ENCODE measurements around the gene PRPF6. TPM values are rescaled to one million over a fixed set of nuclear protein-coding genes. Genes with fewer than 3 reads are reported as not detected.
"Not testable (repeated sequence)": the region's sequence is repeated elsewhere in the genome, so short reads cannot be mapped to it uniquely, and the experiment has no call there.

Gene PRPF6
- total RNA-seq, 1 donor from 2014 or later: 54.8 TPM

GRCh38 chr20:63959699-63960075, 21.2 kb upstream of the PRPF6 start:
- DNase-seq (ENCODE audit: low read depth in 2 of 2): no peak

GRCh38 chr20:63960654-63961621, 20.0 kb upstream of the PRPF6 start:
- DNase-seq (ENCODE audit: low read depth in 2 of 2): not testable (repeated sequence)

DNA sequence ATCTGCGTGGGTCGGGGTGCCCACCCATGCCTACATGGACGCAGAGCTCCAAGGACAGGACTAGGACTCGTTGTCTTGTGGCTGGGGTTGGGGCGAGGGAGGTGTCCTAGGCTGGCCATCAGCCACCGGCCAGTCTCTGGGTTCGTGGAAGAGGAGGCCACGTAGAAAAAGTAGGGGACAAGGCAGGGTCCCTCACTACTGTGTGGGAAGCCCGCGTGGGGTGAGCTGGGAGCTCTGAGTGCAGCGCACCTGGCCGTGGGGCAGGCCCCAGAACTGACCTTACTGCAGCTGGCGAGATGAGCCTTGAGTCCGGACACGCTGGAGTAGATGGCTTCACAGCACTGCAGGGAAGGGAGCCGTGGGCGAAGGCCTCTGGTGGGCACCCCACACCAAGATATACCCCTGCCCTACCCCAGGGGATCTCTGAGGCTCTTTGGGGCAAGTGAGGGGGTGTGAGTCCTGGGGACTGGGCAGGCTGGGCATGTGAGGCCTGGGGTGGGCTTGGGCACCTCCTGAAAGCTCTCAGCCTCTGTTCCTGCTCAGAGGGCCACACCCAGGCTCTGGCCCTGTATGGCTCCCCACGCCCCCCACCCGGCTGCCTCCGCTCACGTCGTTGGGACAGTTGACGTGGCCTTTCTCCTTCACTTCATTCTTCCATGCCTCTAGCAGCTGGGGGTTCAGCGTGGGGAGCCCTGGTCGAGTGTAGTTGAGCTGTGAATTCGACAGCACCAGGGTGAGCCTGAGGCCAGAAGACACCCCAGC, 19.1 kb upstream of the PRPF6 start:
- DNase-seq (ENCODE audit: low read depth in 2 of 2): no peak

- no peak for DNase-seq (ENCODE audit: low read depth in 2 of 2)
Measured at GRCh38 chr20:63962426-63963347, 18.2 kb upstream of the PRPF6 start.

DNA sequence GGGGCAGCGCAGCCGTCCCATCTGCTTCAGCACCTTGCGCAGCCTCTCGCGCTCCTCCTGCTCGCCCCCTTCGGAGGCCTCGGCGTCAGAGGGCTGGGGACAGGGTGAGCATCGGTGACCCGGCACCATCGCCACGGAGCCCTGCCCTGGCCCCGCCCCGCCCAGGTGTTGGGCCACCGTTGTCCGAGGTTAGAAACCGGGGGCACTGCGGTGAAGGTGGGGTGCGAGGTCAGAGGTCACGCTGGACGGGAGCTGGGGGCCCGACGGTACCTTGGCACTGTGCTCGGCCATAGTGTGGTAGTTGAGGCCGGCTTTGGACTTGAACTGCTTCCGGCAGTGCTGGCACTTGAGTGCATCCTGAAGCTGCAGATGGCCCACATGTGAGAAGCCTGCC, 17.6 kb upstream of the PRPF6 start:
- DNase-seq (ENCODE audit: low read depth in 2 of 2): no peak

DNA sequence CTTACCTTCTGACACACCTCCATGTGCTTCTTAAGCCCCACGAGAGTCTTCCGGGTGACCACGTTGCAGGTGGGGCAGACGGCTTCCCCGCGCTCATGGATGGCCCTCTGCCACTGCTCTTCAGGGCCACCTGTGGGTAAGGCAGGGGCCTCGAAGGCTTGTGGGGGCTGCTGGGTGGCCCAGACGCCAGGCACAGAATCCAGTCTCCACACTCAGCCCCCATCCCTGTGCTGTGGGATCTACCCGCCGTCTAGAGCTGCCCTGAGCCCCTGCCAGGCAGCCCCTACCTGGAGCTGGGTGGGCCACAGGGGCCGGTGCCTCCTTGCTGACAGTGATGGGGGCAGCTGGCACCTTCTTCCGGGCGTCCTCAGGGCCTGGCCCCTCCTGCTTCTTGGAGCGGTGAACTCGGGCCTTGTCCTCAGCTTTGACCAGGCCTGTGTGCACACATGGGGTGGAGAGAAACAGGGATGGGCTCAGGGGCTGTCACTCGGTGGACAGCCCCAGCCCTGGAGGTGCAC, 17.1 kb upstream of the PRPF6 start:
- DNase-seq (ENCODE audit: low read depth in 2 of 2): no peak

- no peak for DNase-seq (ENCODE audit: low read depth in 2 of 2)
Measured at GRCh38 chr20:63964412-63964811, 16.5 kb upstream of the PRPF6 start.

DNA sequence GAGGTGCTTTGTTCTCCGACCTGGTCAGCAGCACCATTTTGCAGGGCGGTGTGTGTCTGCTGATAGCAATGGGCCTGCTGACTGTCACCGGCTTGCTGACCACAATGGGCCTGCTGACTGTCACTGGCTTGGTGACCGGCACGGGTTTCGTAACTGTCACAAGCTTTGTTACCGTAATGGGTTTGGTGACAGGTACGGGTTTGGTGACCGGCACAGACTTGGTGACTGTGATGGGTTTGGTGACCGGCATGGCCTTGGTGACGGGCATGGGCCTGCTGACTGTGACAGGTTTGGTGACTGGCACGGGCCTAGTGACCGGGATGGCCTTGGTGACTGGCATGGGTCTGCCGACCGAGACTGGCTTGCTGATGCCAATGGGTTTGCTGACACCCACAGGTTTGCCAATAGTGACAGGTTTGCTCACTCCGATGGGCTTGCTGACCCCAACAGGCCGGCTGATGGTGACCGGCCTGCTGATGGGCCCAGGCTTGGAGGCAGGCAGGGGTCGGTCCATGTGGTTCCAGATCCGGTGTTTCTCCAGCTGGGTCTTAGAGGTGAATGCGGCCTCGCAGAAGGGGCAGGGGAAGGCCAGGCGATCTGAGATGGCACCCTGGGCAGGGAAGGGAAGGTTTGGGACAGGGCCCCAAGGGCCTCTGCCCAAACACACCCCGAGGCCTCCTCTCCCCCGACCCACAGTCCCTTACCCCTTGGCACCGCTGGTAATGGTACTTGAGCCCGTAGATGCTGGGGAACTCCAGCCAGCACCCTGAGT, 14.6 kb upstream of the PRPF6 start:
- DNase-seq (ENCODE audit: low read depth in 2 of 2): no peak

DNA sequence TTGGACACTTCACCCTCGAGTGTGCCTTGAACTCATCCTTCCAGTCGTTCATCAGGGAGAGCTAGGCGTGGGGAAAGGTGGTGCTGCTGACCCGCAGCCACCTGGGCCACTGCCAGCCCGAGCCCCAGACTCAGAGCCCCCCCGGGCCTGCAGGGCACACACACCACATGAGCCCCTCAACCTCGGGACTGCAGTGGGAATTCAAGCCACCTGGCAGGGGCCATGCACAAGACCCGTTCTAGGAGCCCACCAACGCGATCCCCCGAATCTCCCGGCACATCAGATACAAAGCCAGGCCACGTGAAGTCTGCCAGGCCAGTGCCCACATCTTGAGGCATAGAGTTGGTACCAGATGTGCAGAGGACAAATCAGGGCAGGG, 14.0 kb upstream of the PRPF6 start:
- DNase-seq (ENCODE audit: low read depth in 2 of 2): no peak

GRCh38 chr20:63967330-63968135, 13.4 kb upstream of the PRPF6 start:
- DNase-seq (ENCODE audit: low read depth in 2 of 2): peak in 1 of 2 donors; percentile 0

DNA sequence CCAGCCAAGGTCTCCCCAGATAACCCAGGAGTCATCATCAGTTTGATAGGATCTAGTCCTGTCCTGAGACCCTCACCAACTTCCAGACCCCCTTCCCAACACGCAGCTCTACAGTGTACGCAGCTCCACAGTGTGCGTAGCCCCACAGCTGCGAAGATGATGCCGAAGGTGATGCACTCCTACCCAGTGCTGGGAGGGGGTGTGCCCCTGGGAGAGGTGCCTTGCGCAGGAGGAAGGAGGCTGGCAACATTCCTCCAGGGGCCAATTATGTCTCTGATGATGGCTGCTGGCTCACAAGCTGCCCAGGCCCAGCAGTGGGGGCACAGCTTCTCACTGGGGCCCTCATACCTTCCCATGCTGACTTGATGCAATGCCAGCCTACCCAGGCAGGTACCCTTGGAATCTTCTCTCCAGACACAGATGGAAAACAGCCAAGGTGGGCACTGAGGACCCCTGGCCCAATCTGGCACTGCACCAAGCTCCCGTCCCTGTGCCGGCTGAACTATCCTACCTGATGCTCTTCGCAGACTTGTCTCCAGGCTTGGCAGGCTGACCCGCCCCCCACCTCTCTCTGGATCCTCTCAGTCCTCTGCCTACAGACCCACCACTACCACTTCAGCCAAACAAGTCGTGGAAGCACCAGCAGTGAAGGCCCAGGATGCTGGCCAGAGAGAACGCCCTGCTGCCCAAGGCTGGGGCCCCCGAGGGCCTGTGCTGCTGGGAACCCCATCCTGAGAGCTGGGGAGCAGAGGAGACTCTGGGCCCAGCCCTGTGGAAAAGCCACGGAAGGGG, 12.6 kb upstream of the PRPF6 start:
- no peak for DNase-seq (ENCODE audit: low read depth in 2 of 2)

- DNase-seq (ENCODE audit: low read depth in 2 of 2): peak; percentile 8 to 13
Measured at GRCh38 chr20:63968928-63969760, 11.8 kb upstream of the PRPF6 start.

DNA sequence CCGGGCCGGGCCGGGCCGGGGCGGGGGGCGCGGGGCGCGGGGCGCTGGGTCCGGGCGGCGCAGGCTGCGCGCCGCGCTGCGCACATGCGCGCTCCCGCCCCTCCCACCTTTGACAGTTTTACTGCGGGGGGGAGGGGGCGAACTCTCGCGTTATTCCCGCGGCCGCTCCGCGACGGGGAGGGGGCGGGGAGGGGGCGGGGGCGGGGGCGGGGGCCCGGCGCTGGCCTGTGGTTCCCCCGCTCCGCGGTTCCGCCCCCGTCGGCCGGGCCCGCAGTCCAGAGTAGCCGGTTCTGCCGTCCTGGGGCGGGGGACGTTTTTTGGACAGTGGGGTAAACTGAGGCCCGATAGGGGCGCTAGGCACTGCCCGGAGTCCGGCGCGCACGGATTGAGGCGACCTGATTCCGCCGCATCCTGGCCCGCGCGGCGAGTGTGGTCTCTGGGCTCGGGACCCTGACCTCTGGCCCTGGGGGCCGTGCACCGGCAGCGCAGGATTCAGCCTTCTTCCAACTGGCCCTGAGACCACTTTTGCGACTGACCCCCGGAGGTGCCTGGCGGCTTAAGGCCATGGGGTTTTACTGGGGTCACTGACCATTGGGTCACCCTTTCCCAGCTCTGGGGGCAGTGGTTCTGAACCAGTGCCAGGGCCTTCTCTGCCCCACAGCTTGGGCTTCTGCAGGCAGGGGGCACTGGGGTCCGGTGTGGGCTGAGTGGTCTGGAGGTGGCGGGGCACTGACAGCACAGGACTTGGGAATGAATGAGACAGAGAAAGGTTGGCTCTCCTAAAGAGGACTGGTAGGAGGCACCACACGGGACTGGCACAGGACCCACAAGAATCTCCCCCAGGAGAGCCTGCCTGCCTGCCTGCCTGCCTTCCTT, 10.9 kb upstream of the PRPF6 start, which contains the start of gene ZNF512B:
TSS of gene ZNF512B (minus strand) at position 93 of the 876 bp plus-strand sequence. CDS start 1,980 bp downstream, outside the sequence.
- DNase-seq (ENCODE audit: low read depth in 2 of 2): peak; percentile 59 to 76

DNA sequence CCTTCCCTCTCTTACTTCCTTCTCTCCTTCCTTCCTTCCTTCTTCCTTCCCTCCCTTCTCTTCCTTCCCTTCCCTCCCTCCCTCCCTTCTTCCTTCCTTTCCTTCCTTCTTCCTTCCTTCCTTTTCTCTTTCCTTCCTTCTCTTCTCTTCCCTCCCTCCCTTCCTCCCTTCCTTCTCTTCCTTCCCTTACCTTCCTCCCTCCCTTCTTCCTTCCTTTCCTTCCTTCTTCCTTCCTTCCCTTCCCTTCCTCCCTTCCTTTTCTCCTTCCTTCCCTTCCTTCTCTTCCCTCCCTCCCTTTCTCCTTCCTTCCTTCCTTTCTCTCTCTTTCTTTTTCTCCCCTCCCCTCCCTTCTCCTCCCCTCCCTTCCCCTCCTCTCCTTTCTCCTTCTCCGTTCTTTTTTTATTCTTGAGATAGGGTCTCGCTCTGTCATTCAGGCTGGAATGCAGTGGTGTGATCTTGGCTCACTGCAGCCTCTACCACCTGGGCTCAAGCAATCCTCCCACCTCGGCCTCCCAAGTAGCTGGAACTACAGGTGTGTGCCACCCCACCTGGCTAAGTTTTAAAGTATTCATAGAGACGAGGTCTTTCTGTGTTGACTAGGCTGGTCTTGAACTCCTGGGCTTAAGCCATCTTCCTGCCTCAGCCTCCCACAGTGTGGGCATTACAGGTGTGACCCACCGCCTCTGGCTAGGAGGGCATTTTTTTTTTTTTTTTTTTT, 10.1 kb upstream of the PRPF6 start:
- DNase-seq (ENCODE audit: low read depth in 2 of 2): no peak

DNA sequence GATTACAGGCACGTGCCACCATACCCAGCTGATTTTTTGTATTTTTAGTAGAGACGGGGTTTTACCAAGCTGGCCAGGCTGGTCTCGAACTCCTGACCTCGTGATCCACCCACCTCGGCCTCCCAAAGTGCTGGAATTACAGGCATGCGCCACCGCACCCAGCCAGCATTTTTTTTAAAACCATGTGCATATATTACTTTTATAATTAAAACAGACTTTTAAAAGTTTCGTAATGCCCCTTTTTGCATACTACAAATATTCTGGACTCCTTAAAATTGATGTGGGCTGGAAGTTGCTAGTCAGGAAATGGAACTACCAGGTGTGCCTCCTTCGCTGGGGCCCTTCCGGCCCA, 9.0 kb upstream of the PRPF6 start:
- DNase-seq (ENCODE audit: low read depth in 2 of 2): not testable (repeated sequence)

Measured in lung microvascular endothelial cell (primary cell).